ENCODE measurements around the gene AIF1L.
"Not testable (repeated sequence)": the region's sequence is repeated elsewhere in the genome, so short reads cannot be mapped to it uniquely, and the experiment has no call there.

AIF1L gene

GRCh38 chr9:131099102-131099606 is 2.8 kb downstream of the AIF1L start:
- DNase-seq, result peak; percentile 10 to 22
- TF ChIP-seq POLR2A (IDR thresholded peaks at IDR 0.05; ENCODE audit: low read length) (no peak), GATA1 (IDR thresholded peaks at IDR 0.05; ENCODE audit: low read depth, low read length) (no peak)

GRCh38 chr9:131099845-131100244 is 3.5 kb downstream of the AIF1L start:
- DNase-seq, result not testable (repeated sequence)

- no peak for DNase-seq
- TF ChIP-seq GATA1 (IDR thresholded peaks at IDR 0.05; ENCODE audit: low read depth, low read length) (no peak), POLR2A (IDR thresholded peaks at IDR 0.05; ENCODE audit: low read length) (no peak)
Observed at GRCh38 chr9:131100445-131100844, 4.1 kb downstream of the AIF1L start.

GRCh38 chr9:131101207-131101964 is 5.1 kb downstream of the AIF1L start:
- DNase-seq, result peak in 1 of 2 experiments; percentile 13
- TF ChIP-seq POLR2A (IDR thresholded peaks at IDR 0.05; ENCODE audit: low read length), result no peak
- no peak for TF ChIP-seq GATA1 (IDR thresholded peaks at IDR 0.05; ENCODE audit: low read depth, low read length)

- DNase-seq, result no peak
- TF ChIP-seq GATA1 (IDR thresholded peaks at IDR 0.05; ENCODE audit: low read depth, low read length) (no peak), POLR2A (IDR thresholded peaks at IDR 0.05; ENCODE audit: low read length) (no peak)
Observed at GRCh38 chr9:131103024-131103423, 6.7 kb downstream of the AIF1L start.

- no peak for TF ChIP-seq GATA1 (IDR thresholded peaks at IDR 0.05; ENCODE audit: low read depth, low read length)
- DNase-seq, result no peak
Observed at GRCh38 chr9:131103535-131103934, 7.2 kb downstream of the AIF1L start.

- DNase-seq, result no peak
- no peak for TF ChIP-seq POLR2A (IDR thresholded peaks at IDR 0.05; ENCODE audit: low read length)
- no peak for TF ChIP-seq GATA1 (IDR thresholded peaks at IDR 0.05; ENCODE audit: low read depth, low read length)
Observed at GRCh38 chr9:131104016-131104740, 7.8 kb downstream of the AIF1L start.

GRCh38 chr9:131105952-131106351 is 9.6 kb downstream of the AIF1L start:
- TF ChIP-seq POLR2A (IDR thresholded peaks at IDR 0.05; ENCODE audit: low read length), result no peak
- no peak for TF ChIP-seq GATA1 (IDR thresholded peaks at IDR 0.05; ENCODE audit: low read depth, low read length)

GRCh38 chr9:131107760-131108159 is 11.4 kb downstream of the AIF1L start:
- TF ChIP-seq GATA1 (IDR thresholded peaks at IDR 0.05; ENCODE audit: low read depth, low read length), result no peak
- no peak for TF ChIP-seq POLR2A (IDR thresholded peaks at IDR 0.05; ENCODE audit: low read length)
- DNase-seq, result no peak

More at GRCh38 chr9:131105952-131106351, 9.6 kb downstream of the AIF1L start:
- no peak for DNase-seq

GRCh38 chr9:131111186-131111853 is 15.0 kb downstream of the AIF1L start:
- TF ChIP-seq GATA1 (IDR thresholded peaks at IDR 0.05; ENCODE audit: low read depth, low read length) (no peak), POLR2A (IDR thresholded peaks at IDR 0.05; ENCODE audit: low read length) (no peak)
- DNase-seq, result no peak

- TF ChIP-seq GATA1 (IDR thresholded peaks at IDR 0.05; ENCODE audit: low read depth, low read length) (no peak), POLR2A (IDR thresholded peaks at IDR 0.05; ENCODE audit: low read length) (no peak)
- DNase-seq, result no peak
Observed at GRCh38 chr9:131111854-131112311, 15.6 kb downstream of the AIF1L start.

- no peak for DNase-seq
- TF ChIP-seq POLR2A (IDR thresholded peaks at IDR 0.05; ENCODE audit: low read length) (no peak), GATA1 (IDR thresholded peaks at IDR 0.05; ENCODE audit: low read depth, low read length) (no peak)
Observed at GRCh38 chr9:131112374-131113154, 16.2 kb downstream of the AIF1L start.

GRCh38 chr9:131113655-131114054 is 17.3 kb downstream of the AIF1L start:
- no peak for TF ChIP-seq GATA1 (IDR thresholded peaks at IDR 0.05; ENCODE audit: low read depth, low read length)
- no peak for TF ChIP-seq POLR2A (IDR thresholded peaks at IDR 0.05; ENCODE audit: low read length)
- no peak for DNase-seq
